ENCODE measurements around the gene TMTC1. TPM values are rescaled to one million over a fixed set of nuclear protein-coding genes. Genes with fewer than 3 reads are reported as not detected.

Gene TMTC1
- total and polyA plus RNA-seq, 9 of the 15 experiments (the other 6 are each of a cell fraction or from before 2014, with no cell fraction given): under 0.01 to 0.18 (median 0.06) TPM; not detected in 2

DNA sequence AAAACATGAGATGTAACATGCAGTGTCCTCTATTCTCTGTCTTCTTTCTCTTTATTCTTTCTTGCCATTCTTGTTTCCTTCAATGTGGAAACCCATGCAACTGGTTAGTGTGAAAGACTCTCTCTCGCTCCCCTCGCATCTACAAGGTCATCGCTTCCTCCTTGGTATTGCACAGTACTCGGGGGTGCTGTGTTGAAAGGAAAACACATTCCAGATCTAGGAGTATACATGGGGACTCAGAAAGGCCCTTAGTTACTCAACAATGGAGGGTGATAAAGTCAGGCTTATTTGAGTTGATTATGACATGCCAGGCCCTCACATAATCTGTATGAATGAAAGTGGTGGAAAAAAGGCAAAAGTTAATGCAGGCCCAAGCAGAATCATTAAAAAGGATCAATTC is 210.8 kb downstream of the TMTC1 start:
- ChIA-PET POLR2A (no interaction called here), CTCF (ENCODE audit: low intra/inter-chr PET ratio) (no interaction called here)
- Histone ChIP-seq H3K79me2 (ENCODE audit: control insufficient read depth, insufficient read depth, low read length) (no peaks in the 10 kb centered on the region), H3K27ac (ENCODE audit: extremely low read depth, low read depth, low read length) (no peak overlapping the region), H4K20me1 (replicated peaks; ENCODE audit: control insufficient read depth, insufficient read depth, low read length) (no peaks in the 10 kb centered on the region), H3K4me3 (no peak overlapping the region), H3K9ac (ENCODE audit: insufficient read depth in 1 of 2, low read depth in 2 of 2, low read length in 2 of 2) (no peak overlapping the region), H3K36me3 (ENCODE audit: control insufficient read depth, insufficient read depth, low read length) (no peaks in the 10 kb centered on the region), H2AFZ (ENCODE audit: low read depth, low read length) (no peak overlapping the region), H3K4me2 (ENCODE audit: insufficient read depth, low read length) (no peak overlapping the region), H3K9me1 (ENCODE audit: control insufficient read depth, insufficient read depth, low read length) (no peaks in the 10 kb centered on the region), H3K9me3 (replicated peaks; ENCODE audit: control insufficient read depth, insufficient read depth, low read depth, low read length) (no peaks in the 10 kb centered on the region), H3K4me1 (replicated peaks in 1 of 2; ENCODE audit: control insufficient read depth in 2 of 2, insufficient read depth in 2 of 2, low read length in 2 of 2) (no peaks in the 10 kb centered on the region), H3K27me3 (ENCODE audit: control insufficient read depth in 2 of 2, insufficient read depth in 2 of 2, low read length in 2 of 2) (no peaks in the 10 kb centered on the region)
- in situ Hi-C loops (cut with MboI) (no loop called here), intact Hi-C loops (cut with micrococcal nuclease) (no loop called here)
- BruUV-seq (replicated peaks): no TSS peak
- WGBS (ENCODE audit: insufficient coverage, low coverage, missing lambda C conversion rate): 3% methylated on average over 3 of the region's 4 CpGs
- TF ChIP-seq NEUROD1 (IDR thresholded peaks at IDR 0.05; ENCODE audit: borderline replicate concordance, low read depth, low read length, partially characterized antibody) (no peak), POLR2AphosphoS5 (IDR thresholded peaks at IDR 0.05; ENCODE audit: control insufficient read depth, insufficient read depth, low read depth, low read length) (no peak), NR1H2 (CRISPR knock-in tag; IDR thresholded peaks at IDR 0.05) (no peak), ZFPM2 (CRISPR knock-in tag; IDR thresholded peaks at IDR 0.05) (no peak), NCOA6 (IDR thresholded peaks at IDR 0.05) (no peak), POLR2B (IDR thresholded peaks at IDR 0.05; ENCODE audit: low read depth, partially characterized antibody) (no peak), ZNF347 (CRISPR knock-in tag; IDR thresholded peaks at IDR 0.05; ENCODE audit: low read depth) (no peak), PHF21A (IDR thresholded peaks at IDR 0.05; ENCODE audit: borderline replicate concordance, low read depth) (no peak), ZNF253 (CRISPR knock-in tag; conservative IDR thresholded peaks at IDR 0.05) (no peak), EWSR1 (IDR thresholded peaks at IDR 0.05; ENCODE audit: borderline replicate concordance, low read depth, partially characterized antibody) (no peak), NFE2 (IDR thresholded peaks at IDR 0.05; ENCODE audit: low read depth) (no peak), RHOXF2B (CRISPR knock-in tag; conservative IDR thresholded peaks at IDR 0.05) (no peak), POLR2G (IDR thresholded peaks at IDR 0.05; ENCODE audit: low read depth, low read length) (no peak), SIN3A (IDR thresholded peaks at IDR 0.05; ENCODE audit: borderline replicate concordance in 2 of 2, control insufficient read depth in 1 of 2, low read depth in 2 of 2, low read length in 2 of 2) (no peak), ERF (CRISPR knock-in tag; IDR thresholded peaks at IDR 0.05) (no peak)
- ATAC-seq (no peak), DNase-seq (ENCODE audit: extremely low read depth in 1 of 4, low spot score in 3 of 4) (no peak), FAIRE-seq (no peak)

All from K562 (cell line).